ENCODE data around the gene FEN1. TPM values are rescaled to one million over a fixed set of nuclear protein-coding genes. Genes with fewer than 3 reads are reported as not detected.

The FEN1 gene
- total and polyA plus RNA-seq, 2 of the 13 experiments (the other 11 are each of a cell fraction or from before 2014, with no cell fraction given), result 12.4 to 102 TPM

- H3K27me3 ChIP-seq (ENCODE audit: control insufficient read depth in 1 of 2, insufficient read depth in 2 of 2, low read length in 2 of 2), result no peaks in the 10 kb centered on the region
- intact Hi-C loops (cut with micrococcal nuclease; ENCODE audit: unreplicated experiment) (no loop called here), in situ Hi-C loops (cut with HindIII; ENCODE audit: extremely low pct_ligation_motif_present, low pct_unique_long_range_greater_than_20kb) (no loop called here)
- H3K4me3 ChIP-seq (replicated peaks in 1 of 3; ENCODE audit: insufficient read depth in 1 of 3, low read depth in 2 of 3, low read length in 3 of 3), result peak overlapping the region; percentile 62 to 91 (median 82); a peak in 5 of 6 replicates
- WGBS (ENCODE audit: low lambda C conversion rate), result 100% methylated on average over 2 of the region's 4 CpGs
- FAIRE-seq (no peak), DNase-seq (ENCODE audit: low spot score) (no peak), ATAC-seq (no peak)
- H3K9ac ChIP-seq (ENCODE audit: insufficient read depth, low read depth, low read length), result peak overlapping the region; percentile 78
- H2AFZ ChIP-seq (ENCODE audit: low read length), result no peak overlapping the region
- H3K4me2 ChIP-seq (ENCODE audit: low read depth, low read length), result peak overlapping the region; percentile 86
- POLR2A ChIA-PET, result interaction anchor here (2.8 kb wide), 1 partner anchor 13 kb away, joined by 49 read pairs; the partner anchor contains the start of gene FADS1
- peaks cover 33% of the 10 kb centered on the region for H3K79me2 ChIP-seq (ENCODE audit: insufficient read depth, low read length)
- no peaks in the 10 kb centered on the region for H3K36me3 ChIP-seq (replicated peaks in 1 of 2; ENCODE audit: control insufficient read depth in 1 of 2, insufficient read depth in 2 of 2, low read length in 2 of 2)
- H3K27ac ChIP-seq (ENCODE audit: extremely low read length, insufficient read depth, low read length), result no peak overlapping the region
- H3K4me1 ChIP-seq (ENCODE audit: insufficient read depth, low read length), result peaks cover 41% of the 10 kb centered on the region
- no peaks in the 10 kb centered on the region for H4K20me1 ChIP-seq (ENCODE audit: insufficient read depth, low read length)
- CTCF ChIA-PET (ENCODE audit: low intra/inter-chr PET ratio, low total read pairs), result interaction anchor here (1.8 kb wide), 1 partner anchor 33 kb away, joined by 7 read pairs; no protein-coding TSS in a partner anchor
- H3K9me3 ChIP-seq (ENCODE audit: low read length), result no peaks in the 10 kb centered on the region
- no TSS peak for BruUV-seq (replicated peaks)
- 0 out of 4 replicates have a peak, but pooled peaks of 1 of the 2 experiments have one; percentile 27 for TF ChIP-seq POLR2A (IDR thresholded peaks at IDR 0.05; ENCODE audit: insufficient read depth in 1 of 2, low read depth in 2 of 2, low read length in 2 of 2)
- no peak for TF ChIP-seq ZSCAN12 (CRISPR knock-in tag; IDR thresholded peaks at IDR 0.05)
Measured at GRCh38 chr11:61829806-61830205, 37.1 kb downstream of the FEN1 start.

- H3K27ac ChIP-seq (ENCODE audit: extremely low read length, insufficient read depth, low read length), result no peak overlapping the region
- TF ChIP-seq MLX (CRISPR knock-in tag; IDR thresholded peaks at IDR 0.05), result no peak
- no peak for TF ChIP-seq PPARG (CRISPR knock-in tag; conservative IDR thresholded peaks at IDR 0.05)
- TF ChIP-seq, protein P1, sequence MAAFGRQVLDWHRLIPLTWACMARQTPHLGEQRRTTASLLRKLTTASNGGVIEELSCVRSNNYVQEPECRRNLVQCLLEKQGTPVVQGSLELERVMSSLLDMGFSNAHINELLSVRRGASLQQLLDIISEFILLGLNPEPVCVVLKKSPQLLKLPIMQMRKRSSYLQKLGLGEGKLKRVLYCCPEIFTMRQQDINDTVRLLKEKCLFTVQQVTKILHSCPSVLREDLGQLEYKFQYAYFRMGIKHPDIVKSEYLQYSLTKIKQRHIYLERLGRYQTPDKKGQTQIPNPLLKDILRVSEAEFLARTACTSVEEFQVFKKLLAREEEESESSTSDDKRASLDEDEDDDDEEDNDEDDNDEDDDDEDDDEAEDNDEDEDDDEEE (CRISPR knock-in tag; IDR thresholded peaks at IDR 0.05), result no peak
- TF ChIP-seq ZFP62 (CRISPR knock-in tag; IDR thresholded peaks at IDR 0.05), result no peak
- no peak for TF ChIP-seq ZNF484 (CRISPR knock-in tag; IDR thresholded peaks at IDR 0.05; ENCODE audit: borderline replicate concordance, low read depth)
- TF ChIP-seq ZNF563 (CRISPR knock-in tag; IDR thresholded peaks at IDR 0.05), result no peak
- no peak for TF ChIP-seq ZNF382 (CRISPR knock-in tag; IDR thresholded peaks at IDR 0.05; ENCODE audit: borderline replicate concordance)
Measured at GRCh38 chr11:61830237-61831105, 37.8 kb downstream of the FEN1 start.

More at GRCh38 chr11:61830237-61831105, 37.8 kb downstream of the FEN1 start:
- CTCF ChIA-PET (ENCODE audit: low intra/inter-chr PET ratio, low total read pairs), result no interaction called here
- H3K4me1 ChIP-seq (ENCODE audit: insufficient read depth, low read length), result peaks cover 41% of the 10 kb centered on the region
- H3K79me2 ChIP-seq (ENCODE audit: insufficient read depth, low read length), result peaks cover 33% of the 10 kb centered on the region
- in situ Hi-C loops (cut with HindIII; ENCODE audit: extremely low pct_ligation_motif_present, low pct_unique_long_range_greater_than_20kb), result no loop called here
- peak overlapping the region; percentile 86 for H3K4me2 ChIP-seq (ENCODE audit: low read depth, low read length)
- H3K9ac ChIP-seq (ENCODE audit: insufficient read depth, low read depth, low read length), result peak overlapping the region; percentile 78; the same call in 1 of the 2 replicates
- BruUV-seq (replicated peaks), result TSS peak; percentile 48
- POLR2A ChIA-PET, result interaction anchor here (2.8 kb wide), 1 partner anchor 14 kb away, joined by 49 read pairs; the partner anchor contains the start of gene FADS1
- intact Hi-C loops (cut with micrococcal nuclease; ENCODE audit: unreplicated experiment), result no loop called here
- no peaks in the 10 kb centered on the region for H3K27me3 ChIP-seq (ENCODE audit: control insufficient read depth in 1 of 2, insufficient read depth in 2 of 2, low read length in 2 of 2)
- ATAC-seq (no peak), FAIRE-seq (no peak), DNase-seq (ENCODE audit: low spot score) (no peak)
- H3K9me3 ChIP-seq (ENCODE audit: low read length), result no peaks in the 10 kb centered on the region
- no peaks in the 10 kb centered on the region for H3K36me3 ChIP-seq (replicated peaks in 1 of 2; ENCODE audit: control insufficient read depth in 1 of 2, insufficient read depth in 2 of 2, low read length in 2 of 2)
- H4K20me1 ChIP-seq (ENCODE audit: insufficient read depth, low read length), result no peaks in the 10 kb centered on the region
- WGBS (ENCODE audit: low lambda C conversion rate), result 82% methylated on average over 8 of the region's 8 CpGs
- H3K4me3 ChIP-seq (replicated peaks in 1 of 3; ENCODE audit: insufficient read depth in 1 of 3, low read depth in 2 of 3, low read length in 3 of 3), result peak overlapping the region in 2 of 3 experiments; percentile 62 to 91; a peak in 2 of 6 replicates
- no peak overlapping the region for H2AFZ ChIP-seq (ENCODE audit: low read length)
